Measurements from ENCODE around the gene ZNF322.

GRCh38 chr6:26629359-26629758 lies 30.2 kb downstream of the ZNF322 start:
- TF ChIP-seq CTCF (IDR thresholded peaks at IDR 0.05) = no peak
- no peak for TF ChIP-seq POLR2A (IDR thresholded peaks at IDR 0.05)

Measured in uterus (tissue), 2 donors.